Measurements from ENCODE around the gene ST3GAL3.

Gene ST3GAL3

DNA sequence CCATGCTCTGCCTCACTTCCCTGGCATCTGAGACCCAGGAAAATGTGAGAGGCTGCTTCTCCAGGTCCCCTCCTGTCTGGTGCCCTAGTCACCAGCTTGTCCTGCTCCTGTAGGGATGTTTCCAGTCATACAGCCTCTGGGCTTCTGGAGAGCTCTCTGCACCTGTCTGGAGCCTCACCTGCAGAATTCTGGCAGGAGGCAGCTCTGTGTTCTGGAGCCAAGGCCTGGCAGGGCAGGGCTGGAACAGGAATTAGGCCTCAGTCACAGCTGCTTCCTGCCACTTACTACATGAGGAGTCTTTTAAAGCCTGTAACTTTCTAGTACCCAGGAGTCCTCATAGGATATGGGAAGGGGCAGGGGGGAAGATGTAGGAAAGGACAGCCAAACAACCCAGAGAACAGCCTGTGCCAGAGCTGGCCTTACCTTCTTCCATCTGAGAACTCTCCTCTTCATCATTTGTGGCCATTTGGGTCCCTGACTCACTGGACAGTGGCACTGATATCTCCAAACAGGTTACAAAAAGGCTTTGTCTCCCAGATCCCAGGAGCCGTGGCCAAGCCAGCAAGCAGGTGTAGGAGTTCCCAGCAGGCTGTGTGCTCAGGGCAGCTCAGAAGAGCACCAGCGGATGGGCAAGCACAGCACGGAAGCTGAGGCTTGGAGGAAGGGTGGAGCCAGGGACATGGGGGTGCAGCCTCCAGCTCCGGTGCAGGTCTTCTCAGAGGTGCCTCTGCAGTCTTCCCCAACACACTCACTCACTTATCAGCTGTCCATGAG lies 194.9 kb downstream of the ST3GAL3 start:
- Histone ChIP-seq H3K4me1 (ENCODE audit: control insufficient read depth, insufficient read depth, low read depth, low read length) (no peaks in the 10 kb centered on the region), H3K36me3 (ENCODE audit: control insufficient read depth in 1 of 2, insufficient read depth in 2 of 2, low read depth in 1 of 2, low read length in 2 of 2) (peaks cover 57 to 67% of the 10 kb centered on the region in 2 experiments), H3K4me3 (ENCODE audit: insufficient read depth in 1 of 2, low read depth in 1 of 2, low read length in 2 of 2) (no peak overlapping the region), H2AK5ac (ENCODE audit: low read length, severe bottlenecking) (no peak overlapping the region), H3K18ac (ENCODE audit: low read depth in 1 of 2, low read length in 2 of 2) (no peak overlapping the region), H3K79me1 (replicated peaks; ENCODE audit: low read length, poor library complexity, severe bottlenecking) (peaks cover 1% of the 10 kb centered on the region), H3K9me3 (ENCODE audit: control insufficient read depth, low read length) (no peaks in the 10 kb centered on the region), H2AFZ (ENCODE audit: low read depth, low read length) (no peak overlapping the region), H3K4me2 (ENCODE audit: low read length, poor library complexity, severe bottlenecking) (no peak overlapping the region), H3K27ac (ENCODE audit: low read length, poor library complexity, severe bottlenecking) (no peak overlapping the region), H3K9ac (ENCODE audit: low read length) (no peak overlapping the region), H2BK15ac (ENCODE audit: low read depth, poor library complexity, severe bottlenecking) (no peak overlapping the region), H3K14ac (ENCODE audit: low read length in 2 of 2) (no peak overlapping the region), H3K4ac (ENCODE audit: low read depth in 1 of 2, low read length in 2 of 2) (no peak overlapping the region), H2BK12ac (ENCODE audit: low read length in 2 of 2) (no peak overlapping the region), H4K91ac (ENCODE audit: low read length) (no peak overlapping the region), H3K27me3 (ENCODE audit: control insufficient read depth in 1 of 2, insufficient read depth in 1 of 2, low read length in 2 of 2) (peaks cover 0 to 17% of the 10 kb centered on the region in 2 experiments), H3K23ac (ENCODE audit: low read length in 2 of 2) (no peak overlapping the region), H2BK120ac (ENCODE audit: low read depth, low read length) (no peak overlapping the region), H2BK5ac (ENCODE audit: low read depth, low read length, poor library complexity, severe bottlenecking) (no peak overlapping the region), H4K8ac (ENCODE audit: low read length) (no peak overlapping the region)
- no peak for DNase-seq
- 97% methylated on average over 3 of the region's 4 CpGs for WGBS

GRCh38 chr1:43904660-43905551 lies 197.6 kb downstream of the ST3GAL3 start:
- no peak overlapping the region for H4K91ac ChIP-seq (ENCODE audit: low read length)
- peaks cover 0 to 20% of the 10 kb centered on the region in 2 experiments for H3K27me3 ChIP-seq (ENCODE audit: control insufficient read depth in 1 of 2, insufficient read depth in 1 of 2, low read length in 2 of 2)
- WGBS: 58% methylated on average over 7 of the region's 7 CpGs
- no peak overlapping the region for H2AFZ ChIP-seq (ENCODE audit: low read depth, low read length)
- H2BK5ac ChIP-seq (ENCODE audit: low read depth, low read length, poor library complexity, severe bottlenecking): no peak overlapping the region
- H3K27ac ChIP-seq (ENCODE audit: low read length, poor library complexity, severe bottlenecking): no peak overlapping the region
- H4K8ac ChIP-seq (ENCODE audit: low read length): no peak overlapping the region
- H2BK15ac ChIP-seq (ENCODE audit: low read depth, poor library complexity, severe bottlenecking): no peak overlapping the region
- no peak overlapping the region for H2BK120ac ChIP-seq (ENCODE audit: low read depth, low read length)
- H3K23ac ChIP-seq (ENCODE audit: low read length in 2 of 2): no peak overlapping the region
- H2AK5ac ChIP-seq (ENCODE audit: low read length, severe bottlenecking): no peak overlapping the region
- peaks cover 41 to 42% of the 10 kb centered on the region in 2 experiments for H3K36me3 ChIP-seq (ENCODE audit: control insufficient read depth in 1 of 2, insufficient read depth in 2 of 2, low read depth in 1 of 2, low read length in 2 of 2)
- H3K4me3 ChIP-seq (ENCODE audit: insufficient read depth in 1 of 2, low read depth in 1 of 2, low read length in 2 of 2): no peak overlapping the region
- no peak overlapping the region for H3K4me2 ChIP-seq (ENCODE audit: low read length, poor library complexity, severe bottlenecking)
- no peak overlapping the region for H3K9ac ChIP-seq (ENCODE audit: low read length)
- no peak overlapping the region for H3K4ac ChIP-seq (ENCODE audit: low read depth in 1 of 2, low read length in 2 of 2)
- no peak overlapping the region for H2BK12ac ChIP-seq (ENCODE audit: low read length in 2 of 2)
- H3K4me1 ChIP-seq (ENCODE audit: control insufficient read depth, insufficient read depth, low read depth, low read length): no peaks in the 10 kb centered on the region
- H3K9me3 ChIP-seq (ENCODE audit: control insufficient read depth, low read length): no peaks in the 10 kb centered on the region
- DNase-seq: no peak
- no peaks in the 10 kb centered on the region for H3K79me1 ChIP-seq (replicated peaks; ENCODE audit: low read length, poor library complexity, severe bottlenecking)
- no peak overlapping the region for H3K14ac ChIP-seq (ENCODE audit: low read length in 2 of 2)
- no peak overlapping the region for H3K18ac ChIP-seq (ENCODE audit: low read depth in 1 of 2, low read length in 2 of 2)

DNA sequence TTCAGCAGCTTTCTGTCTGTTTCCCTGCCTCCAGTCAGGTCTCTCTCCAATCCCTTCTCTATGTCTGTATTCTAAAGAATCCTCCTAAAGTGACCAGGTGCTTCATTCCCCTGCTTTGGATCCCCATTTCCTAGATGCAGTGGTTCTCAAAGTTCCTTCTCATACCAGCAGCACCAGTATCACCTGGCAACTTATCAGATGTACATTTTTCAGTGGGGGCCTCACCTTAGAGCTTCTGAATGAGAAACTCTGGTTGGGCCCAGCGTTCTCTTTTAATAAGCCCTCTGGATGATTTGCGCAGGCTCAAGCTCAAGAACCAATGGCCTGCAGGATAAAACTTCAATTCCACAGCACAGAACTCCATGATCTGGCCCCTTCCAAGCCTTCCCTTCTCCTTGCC lies 200.9 kb downstream of the ST3GAL3 start:
- Histone ChIP-seq H3K4me1 (ENCODE audit: control insufficient read depth, insufficient read depth, low read depth, low read length) (peaks cover 9% of the 10 kb centered on the region), H2AK5ac (ENCODE audit: low read length, severe bottlenecking) (no peak overlapping the region), H3K27ac (ENCODE audit: low read length, poor library complexity, severe bottlenecking) (no peak overlapping the region), H2BK5ac (ENCODE audit: low read depth, low read length, poor library complexity, severe bottlenecking) (no peak overlapping the region), H3K14ac (ENCODE audit: low read length in 2 of 2) (no peak overlapping the region), H3K23ac (ENCODE audit: low read length in 2 of 2) (no peak overlapping the region), H3K4me2 (ENCODE audit: low read length, poor library complexity, severe bottlenecking) (no peak overlapping the region), H3K79me1 (replicated peaks; ENCODE audit: low read length, poor library complexity, severe bottlenecking) (no peaks in the 10 kb centered on the region), H3K9ac (ENCODE audit: low read length) (no peak overlapping the region), H4K91ac (ENCODE audit: low read length) (no peak overlapping the region), H2AFZ (ENCODE audit: low read depth, low read length) (no peak overlapping the region), H2BK120ac (ENCODE audit: low read depth, low read length) (no peak overlapping the region), H3K18ac (ENCODE audit: low read depth in 1 of 2, low read length in 2 of 2) (no peak overlapping the region), H3K36me3 (ENCODE audit: control insufficient read depth in 1 of 2, insufficient read depth in 2 of 2, low read depth in 1 of 2, low read length in 2 of 2) (peaks cover 21 to 29% of the 10 kb centered on the region in 2 experiments), H4K8ac (ENCODE audit: low read length) (no peak overlapping the region), H2BK15ac (ENCODE audit: low read depth, poor library complexity, severe bottlenecking) (no peak overlapping the region), H3K4me3 (ENCODE audit: insufficient read depth in 1 of 2, low read depth in 1 of 2, low read length in 2 of 2) (no peak overlapping the region), H3K27me3 (ENCODE audit: control insufficient read depth in 1 of 2, insufficient read depth in 1 of 2, low read length in 2 of 2) (peaks cover 0 to 14% of the 10 kb centered on the region in 2 experiments), H2BK12ac (ENCODE audit: low read length in 2 of 2) (no peak overlapping the region), H3K9me3 (ENCODE audit: control insufficient read depth, low read length) (no peaks in the 10 kb centered on the region), H3K4ac (ENCODE audit: low read depth in 1 of 2, low read length in 2 of 2) (no peak overlapping the region)
- DNase-seq: no peak
- 96% methylated on average over 2 of the region's 2 CpGs for WGBS

DNA sequence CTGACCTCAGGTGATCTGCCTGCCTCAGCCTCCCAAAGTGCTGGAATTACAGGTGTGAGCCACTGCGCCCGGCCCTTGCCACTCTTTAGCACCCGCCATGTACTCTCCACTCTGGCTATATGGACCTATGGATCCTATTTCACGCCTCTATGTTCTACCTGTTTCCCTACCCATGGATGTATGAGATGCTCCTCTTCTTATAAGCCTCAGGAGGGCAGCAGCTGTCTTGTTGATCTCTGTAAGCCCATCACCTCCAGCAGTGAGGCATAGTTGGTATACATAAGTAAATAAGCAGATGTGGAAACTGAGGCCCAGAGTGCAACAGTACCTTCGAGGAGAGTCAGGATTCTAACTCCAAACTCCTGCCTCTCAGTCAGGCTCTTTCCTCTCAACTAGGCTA lies 201.5 kb downstream of the ST3GAL3 start:
- over 99% methylated on average over 5 of the region's 5 CpGs for WGBS
- Histone ChIP-seq H3K18ac (ENCODE audit: low read depth in 1 of 2, low read length in 2 of 2) (no peak overlapping the region), H3K4ac (ENCODE audit: low read depth in 1 of 2, low read length in 2 of 2) (no peak overlapping the region), H3K9ac (ENCODE audit: low read length) (no peak overlapping the region), H3K4me3 (ENCODE audit: insufficient read depth in 1 of 2, low read depth in 1 of 2, low read length in 2 of 2) (no peak overlapping the region), H3K36me3 (ENCODE audit: control insufficient read depth in 1 of 2, insufficient read depth in 2 of 2, low read depth in 1 of 2, low read length in 2 of 2) (peaks cover 22 to 31% of the 10 kb centered on the region in 2 experiments), H2BK12ac (ENCODE audit: low read length in 2 of 2) (no peak overlapping the region), H3K27ac (ENCODE audit: low read length, poor library complexity, severe bottlenecking) (no peak overlapping the region), H3K4me1 (ENCODE audit: control insufficient read depth, insufficient read depth, low read depth, low read length) (peaks cover 9% of the 10 kb centered on the region), H2AK5ac (ENCODE audit: low read length, severe bottlenecking) (no peak overlapping the region), H2BK5ac (ENCODE audit: low read depth, low read length, poor library complexity, severe bottlenecking) (no peak overlapping the region), H4K8ac (ENCODE audit: low read length) (no peak overlapping the region), H3K27me3 (ENCODE audit: control insufficient read depth in 1 of 2, insufficient read depth in 1 of 2, low read length in 2 of 2) (peaks cover 0 to 14% of the 10 kb centered on the region in 2 experiments), H3K14ac (ENCODE audit: low read length in 2 of 2) (no peak overlapping the region), H3K23ac (ENCODE audit: low read length in 2 of 2) (no peak overlapping the region), H3K4me2 (ENCODE audit: low read length, poor library complexity, severe bottlenecking) (no peak overlapping the region), H3K79me1 (replicated peaks; ENCODE audit: low read length, poor library complexity, severe bottlenecking) (no peaks in the 10 kb centered on the region), H2AFZ (ENCODE audit: low read depth, low read length) (no peak overlapping the region), H3K9me3 (ENCODE audit: control insufficient read depth, low read length) (no peaks in the 10 kb centered on the region), H2BK120ac (ENCODE audit: low read depth, low read length) (no peak overlapping the region), H4K91ac (ENCODE audit: low read length) (no peak overlapping the region), H2BK15ac (ENCODE audit: low read depth, poor library complexity, severe bottlenecking) (no peak overlapping the region)
- DNase-seq: no peak

Measured in mesenchymal stem cell (in vitro differentiated cells and primary cell).